H1 (cell line): ENCODE measurements around the gene KCNJ10. TPM values are rescaled to one million over a fixed set of nuclear protein-coding genes. Genes with fewer than 3 reads are reported as not detected.

ENCODE experiments used
- ASH2L ChIP-seq: fragments of 200-600, 300-600 bp; sonication (generic); IDR thresholded peaks from one replicate; pipeline ENCODE4 v1.7.1; 2017; ENCODE audit warnings: low read length
- CHD7 ChIP-seq: fragments of 300-600 bp; sonication (generic); IDR thresholded peaks from 2 replicates; pipeline ENCODE4 v1.7.1; 2012; ENCODE audit warnings: low read length, moderate library complexity, mild to moderate bottlenecking, inconsistent platforms; ENCODE audit not compliant: insufficient replicate concordance
- RBBP5 ChIP-seq: IDR thresholded peaks from 2 replicates; pipeline ENCODE4 v1.7.1; 2012; ENCODE audit warnings: low read depth, mild to moderate bottlenecking, inconsistent platforms, low read length, moderate library complexity, borderline replicate concordance
- SIN3A ChIP-seq, 2 experiments: IDR thresholded peaks in 1 of 2; conservative IDR thresholded peaks in 1 of 2; 2 replicates each; pipeline ENCODE4 v1.6.1; 2011 to 2012; ENCODE audit warnings: low read length in 2 of 2, improper control_type of control experiment in 1 of 2, low read depth in 1 of 2, mild to moderate bottlenecking in 1 of 2
- SIRT6 ChIP-seq: IDR thresholded peaks from one replicate; pipeline ENCODE4 v1.7.1; 2012; ENCODE audit warnings: low read length, inconsistent platforms
- SP1 ChIP-seq: IDR thresholded peaks from 2 replicates; pipeline ENCODE4 v1.6.1; 2011; ENCODE audit warnings: low read depth, low read length
- ZNF274 ChIP-seq: IDR thresholded peaks from 2 replicates; pipeline ENCODE4 v1.7.0; 2012; ENCODE audit warnings: low read length, borderline replicate concordance; ENCODE audit errors: extremely low read depth
- polyA plus RNA-seq, 7 experiments: library from polyadenylated mRNA; depleted of rRNA in 3 of 7; stranded (reverse) in 5 of 7; unstranded in 2 of 7; fragments of >200 nt in 5 of 7; fragments of 200-250 nt in 2 of 7; gene quantifications; 1 replicate in 5 of 7; 2 replicates in 1 of 7; 4 replicates in 1 of 7; pipeline versions ENCODE4 v1.2.1 to v1.2.3, GENCODE V29; 2011 to 2013; ENCODE audit warnings: missing spikeins in 2 of 7, mixed read lengths in 2 of 7
- total RNA-seq: library from RNA; stranded (reverse); fragmentation: NEBNext Ultra II Directional; extraction: Animal tissue kit (Norgen Biotek cat#: 25700); gene quantifications from 2 replicates; pipeline ENCODE4 v1.2.1, GENCODE V29; 2021
- TF ChIP-seq, protein P1 (sequence below), 3 experiments: IDR thresholded peaks; 1 replicate in 2 of 3; 2 replicates in 1 of 3; pipeline versions ENCODE4 v1.5.1 to v1.6.1; 2011; ENCODE audit warnings: low read length in 3 of 3, mild to moderate bottlenecking in 3 of 3, inconsistent platforms in 2 of 3, low read depth in 1 of 3, moderate library complexity in 1 of 3; ENCODE audit not compliant: insufficient read depth in 1 of 3; ENCODE audit errors: control extremely low read depth in 1 of 3

Gene KCNJ10
- total and polyA plus RNA-seq, 2 of the 8 experiments (the other 6 are each of a cell fraction or from before 2014, with no cell fraction given), result 1.7 to 2.4 TPM

GRCh38 chr1:159980076-159980475 is 89.9 kb downstream of the KCNJ10 start (continued):
- TF ChIP-seq CHD7 (no peak), SP1 (no peak), RBBP5 (no peak), SIN3A (conservative IDR thresholded peaks at IDR 0.05 in 1 of 2, IDR thresholded peaks at IDR 0.05 in 1 of 2; ENCODE audit: low read depth in 1 of 2, low read length in 2 of 2) (no peak), ASH2L (no peak), SIRT6 (no peak), ZNF274 (no peak)
- TF ChIP-seq, protein P1, sequence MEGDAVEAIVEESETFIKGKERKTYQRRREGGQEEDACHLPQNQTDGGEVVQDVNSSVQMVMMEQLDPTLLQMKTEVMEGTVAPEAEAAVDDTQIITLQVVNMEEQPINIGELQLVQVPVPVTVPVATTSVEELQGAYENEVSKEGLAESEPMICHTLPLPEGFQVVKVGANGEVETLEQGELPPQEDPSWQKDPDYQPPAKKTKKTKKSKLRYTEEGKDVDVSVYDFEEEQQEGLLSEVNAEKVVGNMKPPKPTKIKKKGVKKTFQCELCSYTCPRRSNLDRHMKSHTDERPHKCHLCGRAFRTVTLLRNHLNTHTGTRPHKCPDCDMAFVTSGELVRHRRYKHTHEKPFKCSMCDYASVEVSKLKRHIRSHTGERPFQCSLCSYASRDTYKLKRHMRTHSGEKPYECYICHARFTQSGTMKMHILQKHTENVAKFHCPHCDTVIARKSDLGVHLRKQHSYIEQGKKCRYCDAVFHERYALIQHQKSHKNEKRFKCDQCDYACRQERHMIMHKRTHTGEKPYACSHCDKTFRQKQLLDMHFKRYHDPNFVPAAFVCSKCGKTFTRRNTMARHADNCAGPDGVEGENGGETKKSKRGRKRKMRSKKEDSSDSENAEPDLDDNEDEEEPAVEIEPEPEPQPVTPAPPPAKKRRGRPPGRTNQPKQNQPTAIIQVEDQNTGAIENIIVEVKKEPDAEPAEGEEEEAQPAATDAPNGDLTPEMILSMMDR (IDR thresholded peaks at IDR 0.05; ENCODE audit: control extremely low read depth in 1 of 3, insufficient read depth in 1 of 3, low read depth in 1 of 3, low read length in 3 of 3), result no peak
